Astrocyte of the spinal cord (primary cell): ENCODE measurements around the gene FOXB1.

ENCODE experiments used
- DNase-seq: peaks from one replicate; pipeline ENCODE4 v3.0.0; 2011; ENCODE audit warnings: low read depth, low spot score
- H3K4me3 ChIP-seq: 2 replicates; pipeline ENCODE4 v1.5.1; 2011; ENCODE audit warnings: low read depth, mild to moderate bottlenecking, low read length, moderate library complexity
- CTCF ChIP-seq: IDR thresholded peaks from 2 replicates; pipeline ENCODE4 v1.5.1; 2012; ENCODE audit warnings: low read depth, mild to moderate bottlenecking, low read length, inconsistent platforms
- in situ Hi-C: cut with HindIII; loops from 2 replicates; pipeline ENCODE4 v1.10.0; 2017; ENCODE audit warnings: low sequenced_read_pairs

The FOXB1 gene

GRCh38 chr15:59993950-59994401, 10.1 kb upstream of the FOXB1 start:
- in situ Hi-C loops, result no loop called here
- H3K4me3 ChIP-seq, result no peak overlapping the region
- no peak for DNase-seq
- peak; percentile 8 for TF ChIP-seq CTCF

GRCh38 chr15:59994526-59994887, 9.6 kb upstream of the FOXB1 start:
- in situ Hi-C loops, result no loop called here
- no peak overlapping the region for H3K4me3 ChIP-seq
- no peak for TF ChIP-seq CTCF
- no peak for DNase-seq

- in situ Hi-C loops, result no loop called here
- DNase-seq, result no peak
- no peak overlapping the region for H3K4me3 ChIP-seq
- no peak for TF ChIP-seq CTCF
Measured at GRCh38 chr15:59994888-59995557, 9.1 kb upstream of the FOXB1 start.

- in situ Hi-C loops, result no loop called here
- TF ChIP-seq CTCF, result no peak
- no peak for DNase-seq
- no peak overlapping the region for H3K4me3 ChIP-seq
Measured at GRCh38 chr15:59995568-59996297, 8.4 kb upstream of the FOXB1 start.

GRCh38 chr15:59996298-59997041, 7.6 kb upstream of the FOXB1 start:
- no peak for TF ChIP-seq CTCF
- H3K4me3 ChIP-seq, result no peak overlapping the region
- DNase-seq, result no peak
- in situ Hi-C loops, result no loop called here

- no peak overlapping the region for H3K4me3 ChIP-seq
- in situ Hi-C loops, result no loop called here
- no peak for TF ChIP-seq CTCF
- DNase-seq, result no peak
Measured at GRCh38 chr15:59997070-59997701, 6.9 kb upstream of the FOXB1 start.
